PFSK-1 (cell line): Measurements from ENCODE around the gene NOX3.

Experiments
- POLR2AphosphoS5 ChIP-seq: IDR thresholded peaks from 2 replicates; pipeline ENCODE4 v1.6.1; 2012; ENCODE audit warnings: low read depth, mild to moderate bottlenecking, control low read depth, low read length, moderate library complexity
- TAF1 ChIP-seq: IDR thresholded peaks from 2 replicates; pipeline ENCODE4 v1.6.1; 2012; ENCODE audit warnings: low read length, control low read depth, borderline replicate concordance; ENCODE audit not compliant: insufficient read depth

- TF ChIP-seq POLR2AphosphoS5: no peak
- no peak for TF ChIP-seq TAF1
Measured at GRCh38 chr6:155387481-155387880, 68.2 kb downstream of the NOX3 start.
